Fibroblast of skin of left quadriceps (primary cell): ENCODE results near the gene COG1.

ENCODE experiments used
- DNase-seq, 2 experiments: peaks; one replicate each; pipeline ENCODE4 v3.0.0-alpha.2; 2013; ENCODE audit warnings: low read depth in 2 of 2

The COG1 gene

DNA sequence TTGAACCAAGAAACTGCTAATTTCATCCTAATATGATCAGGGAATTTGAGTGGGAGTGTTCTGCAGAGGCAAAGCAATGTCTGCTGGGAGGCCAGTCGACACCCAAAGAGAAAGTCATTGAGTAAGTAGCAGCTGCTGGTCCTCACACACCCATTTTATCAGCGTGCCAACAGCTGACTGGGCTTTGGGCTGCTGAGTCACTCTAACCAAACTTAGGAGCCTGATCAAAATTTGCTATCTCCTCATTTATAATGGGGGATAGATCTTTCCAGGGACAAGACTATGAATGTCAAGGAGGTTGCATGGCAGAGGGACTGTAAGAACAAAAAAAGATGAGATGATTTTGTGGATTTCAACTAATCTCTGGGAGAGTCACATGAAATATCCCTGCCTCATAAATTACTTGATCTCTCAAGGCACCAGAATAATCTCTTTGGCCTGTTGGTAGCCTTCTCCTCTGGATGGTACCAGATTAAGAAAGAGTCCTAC lies 35.9 kb downstream of the COG1 start:
- peak; percentile 36 to 52 for DNase-seq

DNA sequence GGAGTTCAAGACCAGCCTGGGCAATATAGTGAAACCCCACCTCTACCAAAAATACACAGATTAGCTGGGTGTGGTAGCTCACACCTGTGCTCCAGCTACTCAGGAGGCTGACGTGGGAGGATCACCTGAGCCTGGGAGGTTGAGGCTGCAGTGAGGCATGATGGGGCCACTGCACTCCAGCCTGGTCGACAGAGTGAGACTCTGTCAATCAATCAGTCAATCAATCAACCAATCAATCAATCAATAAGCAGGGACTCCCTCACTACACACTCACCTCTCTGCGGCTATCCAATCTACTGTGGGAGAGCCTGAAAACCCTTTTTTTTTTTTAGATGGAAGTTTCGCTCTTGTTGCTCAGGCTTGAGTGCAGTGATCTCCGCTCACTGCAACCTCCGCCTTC lies 37.2 kb downstream of the COG1 start:
- DNase-seq: no peak

DNA sequence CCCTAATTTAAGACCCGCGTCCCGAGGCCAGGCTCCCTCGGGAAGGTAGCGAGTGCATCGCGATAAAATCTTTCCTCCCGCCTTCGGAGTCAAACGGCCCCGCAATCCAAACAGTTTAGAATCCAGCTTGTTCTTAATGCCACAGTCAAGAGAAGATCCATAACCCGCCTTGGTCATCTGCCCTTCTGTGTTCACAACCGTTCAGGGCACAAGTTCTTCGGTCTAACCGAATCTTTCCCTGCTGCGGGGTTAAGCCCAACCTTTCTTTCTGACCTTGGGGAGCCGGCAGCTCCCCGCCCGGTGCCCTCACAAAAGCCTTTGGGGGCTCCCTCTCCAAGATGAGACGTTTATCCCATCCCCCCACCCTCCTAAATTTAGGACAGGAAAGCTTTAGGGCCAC lies 38.5 kb downstream of the COG1 start:
- no peak for DNase-seq

DNA sequence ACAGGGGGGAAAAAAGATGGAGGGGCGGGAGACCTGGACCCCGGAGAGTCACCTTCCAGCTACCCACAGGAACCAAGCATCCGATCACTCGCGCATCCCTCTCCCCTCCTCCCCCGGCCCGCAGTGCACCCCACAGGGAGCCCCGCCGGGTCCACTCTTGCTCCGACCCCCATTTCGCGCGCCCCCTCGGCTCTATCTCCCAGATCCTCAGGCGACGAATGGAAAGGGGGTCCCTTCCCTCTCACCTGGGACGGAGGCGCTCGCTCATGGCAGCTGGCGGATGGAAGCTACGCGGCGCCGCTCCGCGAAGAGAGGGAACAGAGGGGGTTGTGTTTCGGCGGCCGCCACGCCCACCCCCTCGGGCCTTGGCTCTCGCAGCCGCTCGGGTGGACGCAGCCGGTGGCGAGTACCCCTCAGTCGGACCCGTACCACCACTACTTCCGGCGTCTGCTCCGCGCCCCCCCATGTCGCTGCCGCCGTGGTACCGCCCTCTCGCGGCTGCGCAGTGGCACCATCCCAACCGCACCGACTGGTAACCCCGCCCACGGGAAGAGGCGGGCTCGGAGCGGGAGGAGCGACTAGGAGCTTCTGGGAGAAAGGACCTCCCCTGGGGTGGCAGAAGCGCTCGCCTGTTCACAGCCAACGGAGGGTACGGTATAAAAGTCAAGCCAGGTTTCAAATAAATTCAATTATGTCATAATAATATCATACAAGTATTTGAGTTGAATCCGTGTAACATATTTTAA lies 39.2 kb downstream of the COG1 start:
- DNase-seq: peak; percentile 86 to 87

DNA sequence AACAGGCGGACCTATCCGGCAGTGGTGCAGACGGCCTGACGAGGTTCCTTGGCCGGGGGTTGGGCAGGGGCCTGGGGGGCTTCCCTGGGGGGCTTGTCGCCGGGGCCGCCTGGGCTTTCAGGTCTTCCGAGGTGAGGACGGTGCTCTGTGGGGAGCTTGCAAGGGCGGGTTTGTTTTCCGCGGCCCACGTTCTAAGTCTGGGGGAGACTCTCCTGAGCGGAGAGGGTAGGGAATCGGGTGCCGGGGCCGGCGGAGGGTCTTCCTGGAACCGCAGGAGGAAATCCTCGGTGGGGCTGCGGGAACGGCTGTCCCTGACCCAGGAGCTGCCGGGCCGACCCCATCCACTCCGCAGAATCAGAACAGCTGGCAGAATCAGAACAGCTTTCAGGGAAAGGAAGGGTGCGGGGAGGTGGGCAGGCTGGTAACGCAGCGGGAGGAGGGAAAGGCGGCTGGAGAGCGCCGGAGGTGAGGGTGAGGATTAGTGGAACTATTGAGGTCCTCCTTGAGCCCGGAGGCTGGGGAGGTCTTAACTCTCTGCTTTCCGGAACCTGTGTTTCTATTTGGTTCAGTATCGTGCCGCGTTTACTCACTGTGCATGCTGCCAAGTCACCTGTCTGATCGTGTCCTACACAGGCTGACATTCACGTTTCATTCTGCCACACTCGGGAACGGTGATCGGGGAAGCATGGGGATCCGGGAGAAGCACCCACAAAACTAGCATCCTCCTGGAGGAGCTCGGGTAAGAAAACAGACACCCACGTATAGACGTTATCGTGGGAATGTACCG lies 39.9 kb downstream of the COG1 start:
- no peak for DNase-seq

DNA sequence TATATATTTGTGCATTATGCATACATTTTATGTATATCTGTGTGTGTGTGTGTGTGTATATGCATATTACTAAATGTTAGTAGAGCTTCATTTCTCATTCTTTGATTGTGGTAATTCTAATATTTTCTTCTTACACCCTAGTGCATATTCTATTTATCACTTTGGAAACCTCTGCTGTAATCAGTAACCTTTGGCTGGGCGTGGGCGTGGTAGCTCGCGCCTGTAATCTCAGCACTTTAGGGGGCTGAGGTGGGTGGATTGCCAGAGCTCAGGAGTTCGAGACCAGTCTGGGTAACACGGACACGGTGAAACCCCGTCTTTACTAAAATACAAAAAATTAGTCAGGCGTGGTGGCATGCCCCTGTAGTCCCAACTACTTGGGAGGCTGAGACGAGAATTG lies 41.9 kb downstream of the COG1 start:
- DNase-seq: no peak

DNA sequence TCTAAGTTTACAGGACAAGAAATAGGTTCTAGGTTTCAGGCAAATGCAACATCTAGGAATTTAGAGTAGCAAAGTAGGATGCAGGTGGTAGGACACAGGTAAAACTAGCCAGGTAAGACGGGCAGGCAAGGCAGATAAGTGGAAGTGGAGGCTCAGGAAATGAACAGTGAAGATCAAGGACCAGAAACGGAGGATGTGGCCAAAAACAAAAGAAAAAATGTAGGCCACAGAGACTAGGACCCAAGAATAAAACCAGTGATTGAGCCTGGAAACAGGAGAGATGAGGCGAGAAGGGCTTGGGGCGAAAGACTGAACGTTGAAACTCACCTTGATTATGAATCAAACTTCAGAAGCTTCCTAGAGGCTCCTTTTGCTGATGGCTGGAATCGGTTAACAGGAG lies 44.9 kb downstream of the COG1 start:
- no peak for DNase-seq

DNA sequence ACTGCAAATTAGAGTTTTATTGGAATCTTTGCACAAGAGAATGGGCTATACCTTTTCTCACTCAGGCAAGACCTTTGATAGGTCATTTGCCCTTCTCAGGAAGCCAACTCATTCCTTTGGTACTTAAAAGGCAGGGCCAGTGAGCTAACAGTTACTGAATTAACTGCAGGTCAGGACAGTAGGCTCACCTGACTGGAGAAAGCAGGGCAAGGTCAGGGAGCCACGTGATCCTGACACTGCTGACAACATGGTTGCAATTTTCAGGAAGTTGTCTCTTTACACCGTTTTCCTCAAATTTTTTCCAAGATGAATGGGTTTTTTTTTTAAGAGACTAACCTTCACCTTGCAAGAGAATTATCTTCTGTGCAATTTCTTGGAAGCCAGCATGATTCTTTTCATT lies 47.7 kb downstream of the COG1 start:
- DNase-seq: no peak

DNA sequence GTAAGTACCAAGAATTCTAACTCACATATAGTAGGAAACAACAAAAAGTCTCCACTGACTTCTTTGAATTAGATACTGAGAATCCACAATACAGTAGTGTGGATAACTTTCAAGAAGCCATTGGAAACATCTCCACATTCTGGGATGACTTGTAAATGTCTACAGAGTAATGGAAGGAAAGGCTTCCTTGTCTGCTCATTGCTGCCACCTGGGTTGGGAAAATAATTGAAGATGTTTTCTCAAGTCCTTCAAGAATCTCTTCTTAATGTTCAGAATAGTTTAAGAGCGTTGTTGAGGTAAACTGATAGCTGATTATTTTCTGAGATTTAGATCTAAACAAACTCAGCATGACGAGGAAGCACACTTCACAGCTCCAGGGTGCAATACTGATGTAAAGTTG lies 54.9 kb downstream of the COG1 start:
- DNase-seq: no peak

DNA sequence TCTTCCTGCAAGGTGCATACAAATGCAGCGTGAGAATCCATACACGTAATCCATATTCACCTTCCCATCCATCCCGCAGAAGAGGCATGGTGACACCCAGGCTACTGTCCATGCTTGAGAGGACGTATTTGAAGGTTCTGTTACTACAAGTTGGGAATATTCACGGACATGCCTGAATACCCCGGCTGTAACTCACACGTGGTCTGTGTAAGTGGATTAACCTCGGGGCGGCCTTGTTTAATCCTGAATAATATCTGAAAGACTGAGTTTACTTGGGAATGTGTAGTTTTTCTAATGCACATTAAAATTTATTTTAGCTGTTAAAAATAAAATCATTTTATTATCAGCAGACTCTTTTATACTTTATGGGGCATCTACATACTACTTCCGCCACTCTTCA lies 55.7 kb downstream of the COG1 start:
- DNase-seq: no peak

DNA sequence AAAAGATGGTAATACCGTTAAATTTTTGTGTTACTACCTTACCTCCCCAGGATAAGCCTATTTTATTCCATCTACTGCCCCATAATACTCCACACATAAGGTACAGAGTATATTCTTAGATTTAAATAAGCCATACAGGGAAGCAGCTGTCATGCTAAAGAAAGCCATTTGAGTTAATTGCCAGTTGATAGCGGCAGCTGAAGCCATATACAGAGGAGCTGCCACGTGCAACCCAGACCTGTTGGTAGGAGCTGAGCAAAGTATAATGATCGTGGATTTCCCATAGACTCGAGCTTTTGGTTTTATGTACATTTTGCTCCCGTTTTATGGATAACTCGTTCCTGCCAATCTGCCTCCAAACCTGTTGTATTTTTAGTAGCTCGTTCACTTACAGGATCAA lies 56.8 kb downstream of the COG1 start:
- no peak for DNase-seq

DNA sequence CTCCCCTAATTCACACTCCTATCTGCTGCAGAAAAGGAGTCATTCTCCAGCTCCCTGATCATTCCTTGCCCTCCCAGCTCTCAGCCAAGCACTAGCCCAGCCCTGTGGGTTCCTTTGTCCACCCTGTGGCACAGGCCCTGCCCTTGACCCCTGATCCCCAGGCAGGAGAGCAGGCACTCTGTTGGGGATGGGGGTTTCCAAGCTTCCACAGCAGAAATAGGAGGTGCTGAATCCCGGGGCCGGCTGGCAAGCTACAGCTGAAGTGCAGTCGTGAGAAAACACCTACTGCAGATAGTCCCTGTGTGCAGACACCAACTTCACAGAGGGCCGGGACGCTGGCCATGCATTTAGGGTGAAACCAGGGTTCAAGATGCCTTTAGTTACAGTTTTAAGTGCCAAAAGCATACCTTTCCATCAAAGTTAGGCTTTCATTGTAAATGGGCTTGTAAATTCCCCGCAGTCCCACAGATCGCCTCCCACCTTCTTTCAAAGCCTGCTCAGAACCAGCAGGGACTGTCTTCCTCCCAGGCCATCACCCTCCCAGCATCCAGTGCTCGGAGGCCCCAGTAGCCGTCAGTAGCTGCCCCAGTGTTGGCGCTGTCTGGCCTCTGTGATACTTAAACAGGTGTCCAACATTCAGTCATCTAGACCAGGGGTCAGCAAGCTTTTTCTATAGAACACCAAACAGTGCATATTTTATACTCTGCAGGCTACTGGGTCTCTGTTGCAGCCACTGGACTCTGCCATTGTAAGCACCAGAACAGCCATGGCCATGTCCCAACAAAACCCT lies 58.2 kb downstream of the COG1 start:
- no peak for DNase-seq

DNA sequence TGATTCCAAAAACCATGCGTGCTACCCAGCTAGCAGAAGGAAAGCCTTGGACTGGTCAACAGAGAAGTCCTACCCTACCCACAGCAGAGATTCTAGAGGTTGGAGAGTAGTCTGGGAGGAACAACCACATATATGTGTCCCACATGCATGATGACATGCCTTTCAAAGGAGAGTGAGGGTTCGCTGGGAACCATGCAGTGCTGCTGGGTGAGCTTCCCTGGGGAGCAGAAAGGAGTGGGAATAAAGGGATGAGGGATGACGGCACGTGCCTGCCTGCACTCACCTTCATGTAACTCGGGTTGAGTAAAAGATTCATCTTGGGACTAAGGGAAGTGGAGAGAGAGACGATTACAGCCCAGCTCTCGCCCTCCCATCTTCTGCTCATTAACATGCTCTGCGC lies 59.0 kb downstream of the COG1 start:
- DNase-seq: no peak

DNA sequence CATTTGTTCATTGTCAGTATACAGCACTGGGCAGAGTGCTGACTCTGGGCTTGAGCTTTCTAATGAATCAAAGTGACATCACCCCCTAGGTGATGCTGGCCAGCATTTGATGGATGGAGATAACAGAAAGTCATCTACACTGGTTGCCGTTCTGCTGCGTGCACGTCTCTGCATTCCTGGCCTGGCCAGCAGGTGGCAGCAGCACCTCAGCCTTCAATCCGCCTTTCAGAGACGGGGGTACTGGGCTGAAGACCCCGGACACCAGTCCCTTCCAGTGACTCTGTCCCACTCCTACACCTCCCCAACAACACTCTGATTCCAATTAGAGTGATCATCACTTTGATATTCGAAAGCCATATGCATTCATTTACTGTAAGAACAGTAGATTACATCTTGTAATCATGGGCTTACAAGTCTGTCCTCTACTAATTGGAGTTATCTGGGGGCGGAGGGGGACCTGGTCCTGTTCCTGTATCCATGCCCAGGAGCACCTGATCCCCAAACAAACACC lies 62.9 kb downstream of the COG1 start:
- no peak for DNase-seq

DNA sequence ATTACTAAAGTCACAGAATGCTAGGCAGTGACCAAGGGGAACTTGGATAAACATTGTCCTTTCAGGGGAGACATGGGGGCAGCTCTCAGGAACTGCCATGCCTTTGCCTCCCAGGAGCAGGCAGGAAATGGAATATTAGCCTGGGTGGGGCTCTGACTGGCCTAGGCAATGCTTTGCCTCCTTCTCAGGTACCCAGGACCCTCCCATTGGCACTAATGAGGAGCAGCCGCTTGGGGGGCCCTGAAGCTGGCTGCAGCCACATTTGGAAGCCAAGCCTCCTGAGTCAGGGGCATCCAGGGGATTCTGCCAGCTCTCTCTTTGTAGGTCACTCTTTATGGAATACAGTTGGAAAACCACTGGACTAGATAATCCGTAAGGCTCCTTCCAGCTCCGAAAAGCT lies 63.4 kb downstream of the COG1 start:
- DNase-seq: no peak

DNA sequence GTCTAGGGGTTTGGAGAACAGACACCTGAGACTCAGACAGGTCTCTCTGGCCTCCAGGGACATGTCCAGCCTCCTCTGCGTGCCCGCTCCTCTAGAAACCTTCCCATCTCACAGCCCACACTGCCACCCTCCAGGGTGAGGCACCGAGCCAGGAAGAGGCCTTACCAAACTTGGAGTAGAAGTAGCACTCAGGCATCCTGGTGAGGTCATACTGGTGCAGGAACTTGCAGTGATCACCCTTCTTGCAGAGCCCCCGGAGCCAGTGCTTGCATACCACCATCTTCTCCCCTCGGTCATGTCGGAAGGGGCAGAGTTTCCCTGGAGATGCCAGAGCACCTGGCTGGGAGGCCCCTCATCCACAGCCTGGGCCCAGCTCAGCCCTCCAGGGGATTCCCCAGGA lies 64.7 kb downstream of the COG1 start:
- DNase-seq: no peak
